SU-DHL-6 (cell line): Measurements from ENCODE around the gene CA5B.

Experiments used
- H2AFZ ChIP-seq: fragments of 200-600 bp; sonication (generic); 2 replicates; pipeline ENCODE4 v1.6.1; 2014; ENCODE audit warnings: low read depth, mild to moderate bottlenecking, moderate library complexity, mixed read lengths, antibody characterized with exemption, low read length; ENCODE audit not compliant: severe bottlenecking
- H3F3A ChIP-seq: fragments of 200-600 bp; shearing (Covaris generic); 2 replicates; pipeline ENCODE4 v1.6.0; 2016; ENCODE audit warnings: antibody characterized with exemption, mild to moderate bottlenecking; ENCODE audit not compliant: insufficient read depth
- H3K27ac ChIP-seq: fragments of 200-600 bp; sonication (generic); 2 replicates; pipeline ENCODE4 v1.5.1; 2016; ENCODE audit warnings: low read depth, mild to moderate bottlenecking, low read length, moderate library complexity, mixed read lengths
- H3K27me3 ChIP-seq: fragments of 200-600 bp; sonication (generic), shearing (Covaris generic); 2 replicates; pipeline ENCODE4 v1.6.0; 2014; ENCODE audit warnings: mild to moderate bottlenecking, low read length
- H3K36me3 ChIP-seq: fragments of 200-600 bp; sonication (generic); 2 replicates; pipeline ENCODE4 v1.6.1; 2014; ENCODE audit warnings: mild to moderate bottlenecking, low read length, mixed read lengths
- H3K4me2 ChIP-seq: fragments of 300-600, 200-600 bp; shearing (Covaris generic), sonication (generic); 2 replicates; pipeline ENCODE4 v1.6.0; 2014; ENCODE audit warnings: low read length, low read depth, mild to moderate bottlenecking; ENCODE audit not compliant: poor library complexity, severe bottlenecking
- H3K4me3 ChIP-seq: fragments of 200-600 bp; sonication (generic); 2 replicates; pipeline ENCODE4 v1.5.1; 2014; ENCODE audit warnings: antibody characterized with exemption, low read length, mild to moderate bottlenecking, mixed read lengths; ENCODE audit not compliant: insufficient read depth, poor library complexity, severe bottlenecking
- H3K79me2 ChIP-seq: fragments of 200-600 bp; sonication (generic); 2 replicates; pipeline ENCODE4 v1.6.1; 2014; ENCODE audit warnings: mild to moderate bottlenecking, low read length, moderate library complexity; ENCODE audit not compliant: insufficient read depth
- H3K9ac ChIP-seq: fragments of 200-600 bp; sonication (generic); 2 replicates; pipeline ENCODE4 v1.7.0; 2014; ENCODE audit warnings: mild to moderate bottlenecking, low read length
- H3K9me2 ChIP-seq: fragments of 200-600 bp; sonication (generic); replicated peaks from 2 replicates; pipeline ENCODE4 v1.6.1; 2014; ENCODE audit warnings: low read length; ENCODE audit not compliant: insufficient read depth
- H3K9me3 ChIP-seq: fragments of 200-600 bp; sonication (generic); 2 replicates; pipeline ENCODE4 v1.6.1; 2014; ENCODE audit warnings: low read length, mixed read lengths; ENCODE audit not compliant: insufficient read depth
- H4K20me1 ChIP-seq: fragments of 200-600 bp; sonication (generic); 2 replicates; pipeline ENCODE4 v1.6.1; 2014; ENCODE audit warnings: low read depth, mild to moderate bottlenecking, antibody characterized with exemption, low read length, moderate library complexity, mixed read lengths
- EZH2phosphoT487 ChIP-seq: fragments of 200-600 bp; sonication (generic), shearing (Covaris generic); conservative IDR thresholded peaks from 2 replicates; pipeline ENCODE4 v1.6.1; 2018; ENCODE audit warnings: mild to moderate bottlenecking, antibody characterized with exemption, low read length, moderate library complexity, mixed read lengths
- TF ChIP-seq, protein P1 (sequence below): fragments of 200-600 bp; sonication (generic); IDR thresholded peaks from one replicate; pipeline ENCODE4 v1.5.1; 2017; ENCODE audit warnings: antibody characterized with exemption, mild to moderate bottlenecking, low read length, moderate library complexity; ENCODE audit not compliant: insufficient read depth, poor library complexity, severe bottlenecking

The CA5B gene

DNA sequence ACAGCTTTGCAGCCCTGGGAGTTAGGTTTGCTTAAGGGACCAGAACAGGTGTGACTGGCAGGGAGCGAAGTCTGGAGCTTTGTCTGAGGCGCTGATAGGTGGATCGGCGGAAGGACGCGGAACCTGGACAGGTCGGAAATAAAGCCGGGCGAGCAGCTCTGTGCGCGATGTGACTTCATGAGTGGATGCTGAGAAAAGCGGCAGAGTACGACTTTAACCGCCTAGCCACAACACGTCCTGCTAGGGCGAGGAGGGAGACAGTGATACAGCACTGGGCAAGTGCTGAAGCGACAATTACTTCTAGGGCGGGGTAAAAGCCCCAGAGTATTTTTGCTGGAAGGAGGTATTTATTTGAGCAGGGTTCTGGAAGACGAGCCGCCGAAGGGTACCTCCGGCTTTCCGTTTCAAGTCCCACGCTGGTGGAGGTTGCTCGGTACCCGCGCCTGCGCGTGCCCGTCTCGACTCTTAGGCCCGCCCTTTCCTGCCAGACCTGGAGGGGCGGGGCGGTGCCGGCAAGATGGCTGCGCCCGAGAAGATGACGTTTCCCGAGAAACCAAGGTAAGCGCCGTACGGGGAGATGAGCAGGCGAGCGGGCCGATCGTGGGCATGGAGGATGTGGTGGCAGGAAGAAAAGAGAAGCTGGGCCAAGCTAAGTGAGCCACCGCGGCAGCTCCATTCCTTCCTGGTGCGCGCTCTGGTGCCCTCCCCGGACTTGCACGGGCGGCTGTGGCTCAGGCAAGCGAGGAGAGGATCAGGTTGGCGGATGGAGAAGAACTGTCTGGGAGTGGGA, 52.1 kb downstream of the CA5B start, which contains the start of gene ZRSR2:
ZRSR2 (plus strand) TSS at position 506 of the 790 bp plus-strand sequence; CDS start at position 518, 12 bp downstream.
- Histone ChIP-seq H3K4me2 (peak within 1 kb of the TSS; percentile 72), H3K9ac (peak within 1 kb of the TSS; percentile 89), H3K36me3 (no peaks in the 10 kb centered on the region), H3F3A (no peaks in the 10 kb centered on the region), H3K9me3 (no peaks in the 10 kb centered on the region), H3K27ac (peak within 1 kb of the TSS; percentile 78), H2AFZ (peak within 1 kb of the TSS; percentile 91), H4K20me1 (no peaks in the 10 kb centered on the region), H3K79me2 (peaks cover 21% of the 10 kb centered on the region; the same call in 1 of the 2 replicates), H3K27me3 (no peaks in the 10 kb centered on the region), H3K4me3 (peak within 1 kb of the TSS; percentile 88), H3K9me2 (no peaks in the 10 kb centered on the region)
- no peak for TF ChIP-seq EZH2phosphoT487
- TF ChIP-seq, protein P1, sequence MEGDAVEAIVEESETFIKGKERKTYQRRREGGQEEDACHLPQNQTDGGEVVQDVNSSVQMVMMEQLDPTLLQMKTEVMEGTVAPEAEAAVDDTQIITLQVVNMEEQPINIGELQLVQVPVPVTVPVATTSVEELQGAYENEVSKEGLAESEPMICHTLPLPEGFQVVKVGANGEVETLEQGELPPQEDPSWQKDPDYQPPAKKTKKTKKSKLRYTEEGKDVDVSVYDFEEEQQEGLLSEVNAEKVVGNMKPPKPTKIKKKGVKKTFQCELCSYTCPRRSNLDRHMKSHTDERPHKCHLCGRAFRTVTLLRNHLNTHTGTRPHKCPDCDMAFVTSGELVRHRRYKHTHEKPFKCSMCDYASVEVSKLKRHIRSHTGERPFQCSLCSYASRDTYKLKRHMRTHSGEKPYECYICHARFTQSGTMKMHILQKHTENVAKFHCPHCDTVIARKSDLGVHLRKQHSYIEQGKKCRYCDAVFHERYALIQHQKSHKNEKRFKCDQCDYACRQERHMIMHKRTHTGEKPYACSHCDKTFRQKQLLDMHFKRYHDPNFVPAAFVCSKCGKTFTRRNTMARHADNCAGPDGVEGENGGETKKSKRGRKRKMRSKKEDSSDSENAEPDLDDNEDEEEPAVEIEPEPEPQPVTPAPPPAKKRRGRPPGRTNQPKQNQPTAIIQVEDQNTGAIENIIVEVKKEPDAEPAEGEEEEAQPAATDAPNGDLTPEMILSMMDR, result no peak

DNA sequence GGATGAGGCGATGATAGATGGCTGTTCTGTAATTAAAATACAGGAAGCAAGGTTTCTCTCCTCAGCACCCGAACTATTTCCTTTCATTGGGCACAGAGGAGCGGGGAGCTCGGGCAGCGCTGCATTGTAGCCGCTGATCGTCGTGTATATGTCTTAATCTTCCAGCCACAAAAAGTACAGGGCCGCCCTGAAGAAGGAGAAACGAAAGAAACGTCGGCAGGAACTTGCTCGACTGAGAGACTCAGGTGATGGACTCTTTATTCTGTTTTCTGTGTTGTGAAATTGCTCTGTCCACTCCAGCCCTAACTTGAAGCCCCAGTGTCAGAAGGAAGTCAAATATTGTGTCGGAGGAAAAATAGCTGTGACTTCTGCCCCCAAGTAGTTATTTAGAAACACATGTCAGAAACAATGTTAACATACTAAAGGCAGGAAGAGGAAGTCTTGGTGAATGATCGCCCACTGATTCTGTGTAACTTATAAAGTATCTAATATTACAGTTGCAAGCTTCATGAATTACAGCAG, 52.8 kb downstream of the CA5B start:
- no peaks in the 10 kb centered on the region for H3F3A ChIP-seq
- H4K20me1 ChIP-seq, result no peaks in the 10 kb centered on the region
- peaks cover 26% of the 10 kb centered on the region; the same call in 1 of the 2 replicates for H3K79me2 ChIP-seq
- H3K27me3 ChIP-seq, result no peaks in the 10 kb centered on the region
- H3K4me2 ChIP-seq, result peak overlapping the region; percentile 72
- peak overlapping the region; percentile 88 for H3K4me3 ChIP-seq
- TF ChIP-seq, protein P1, result no peak
- no peak for TF ChIP-seq EZH2phosphoT487
- H3K27ac ChIP-seq, result peak overlapping the region; percentile 78
- H3K9me2 ChIP-seq, result no peaks in the 10 kb centered on the region
- H3K9me3 ChIP-seq, result no peaks in the 10 kb centered on the region
- peak overlapping the region; percentile 91 for H2AFZ ChIP-seq
- H3K9ac ChIP-seq, result peak overlapping the region; percentile 89
- H3K36me3 ChIP-seq, result no peaks in the 10 kb centered on the region

DNA sequence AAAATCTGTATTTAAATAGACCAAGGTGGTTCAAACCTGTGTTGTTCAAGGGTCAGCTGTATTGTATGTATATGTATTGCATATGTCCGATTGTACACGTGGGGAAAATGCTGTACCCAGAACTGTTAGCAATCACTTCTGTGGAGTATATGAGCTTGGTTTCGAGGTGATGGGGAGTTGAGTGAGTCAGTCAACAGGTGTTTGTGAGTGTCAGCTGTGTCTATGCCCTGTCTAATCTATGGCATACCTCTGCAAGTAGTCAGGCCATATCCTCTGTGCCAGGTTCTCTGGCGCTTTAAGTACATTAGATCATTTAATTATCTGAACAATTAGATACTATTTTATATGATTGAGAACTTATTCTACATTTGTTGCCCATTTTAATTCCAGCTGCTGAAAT, 59.6 kb downstream of the CA5B start:
- H3K27ac ChIP-seq, result no peak overlapping the region
- no peaks in the 10 kb centered on the region for H3K27me3 ChIP-seq
- H3K36me3 ChIP-seq, result no peaks in the 10 kb centered on the region; the same call in 1 of the 2 replicates
- H3F3A ChIP-seq, result no peaks in the 10 kb centered on the region
- no peak overlapping the region for H2AFZ ChIP-seq
- H3K9ac ChIP-seq, result no peak overlapping the region
- H3K79me2 ChIP-seq, result peaks cover 26% of the 10 kb centered on the region
- H4K20me1 ChIP-seq, result no peaks in the 10 kb centered on the region
- H3K9me3 ChIP-seq, result no peaks in the 10 kb centered on the region
- no peak overlapping the region for H3K4me2 ChIP-seq
- H3K4me3 ChIP-seq, result no peak overlapping the region
- H3K9me2 ChIP-seq, result no peaks in the 10 kb centered on the region
- TF ChIP-seq, protein P1, result no peak
- TF ChIP-seq EZH2phosphoT487, result no peak
